ENCODE measurements around the gene KCNIP4. TPM values are rescaled to one million over a fixed set of nuclear protein-coding genes. Genes with fewer than 3 reads are reported as not detected.

The KCNIP4 gene
- total and polyA plus RNA-seq, 12 donors: 0.44 to 4.1 (median 1.6) TPM

- H3K9me3 ChIP-seq (replicated peaks in 1 of 3): no peaks in the 10 kb centered on the region
- no peak for DNase-seq
- intact Hi-C loops (cut with DNase I): no loop called here
- H3K4me3 ChIP-seq: no peak overlapping the region
- H3K27me3 ChIP-seq: no peaks in the 10 kb centered on the region
- no peaks in the 10 kb centered on the region for H3K36me3 ChIP-seq (replicated peaks in 1 of 2)
- H3K27ac ChIP-seq: no peak overlapping the region
- TF ChIP-seq, protein P1, sequence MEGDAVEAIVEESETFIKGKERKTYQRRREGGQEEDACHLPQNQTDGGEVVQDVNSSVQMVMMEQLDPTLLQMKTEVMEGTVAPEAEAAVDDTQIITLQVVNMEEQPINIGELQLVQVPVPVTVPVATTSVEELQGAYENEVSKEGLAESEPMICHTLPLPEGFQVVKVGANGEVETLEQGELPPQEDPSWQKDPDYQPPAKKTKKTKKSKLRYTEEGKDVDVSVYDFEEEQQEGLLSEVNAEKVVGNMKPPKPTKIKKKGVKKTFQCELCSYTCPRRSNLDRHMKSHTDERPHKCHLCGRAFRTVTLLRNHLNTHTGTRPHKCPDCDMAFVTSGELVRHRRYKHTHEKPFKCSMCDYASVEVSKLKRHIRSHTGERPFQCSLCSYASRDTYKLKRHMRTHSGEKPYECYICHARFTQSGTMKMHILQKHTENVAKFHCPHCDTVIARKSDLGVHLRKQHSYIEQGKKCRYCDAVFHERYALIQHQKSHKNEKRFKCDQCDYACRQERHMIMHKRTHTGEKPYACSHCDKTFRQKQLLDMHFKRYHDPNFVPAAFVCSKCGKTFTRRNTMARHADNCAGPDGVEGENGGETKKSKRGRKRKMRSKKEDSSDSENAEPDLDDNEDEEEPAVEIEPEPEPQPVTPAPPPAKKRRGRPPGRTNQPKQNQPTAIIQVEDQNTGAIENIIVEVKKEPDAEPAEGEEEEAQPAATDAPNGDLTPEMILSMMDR (IDR thresholded peaks at IDR 0.05): no peak
- no peak for TF ChIP-seq POLR2A (IDR thresholded peaks at IDR 0.05)
- WGBS, 4 donors: 63 to 79% (median 72%) methylated on average over 6 of the region's 6 CpGs
- H3K4me1 ChIP-seq (replicated peaks in 1 of 2): no peaks in the 10 kb centered on the region
Measured at GRCh38 chr4:21191317-21191716, 757.3 kb downstream of the KCNIP4 start.

DNA sequence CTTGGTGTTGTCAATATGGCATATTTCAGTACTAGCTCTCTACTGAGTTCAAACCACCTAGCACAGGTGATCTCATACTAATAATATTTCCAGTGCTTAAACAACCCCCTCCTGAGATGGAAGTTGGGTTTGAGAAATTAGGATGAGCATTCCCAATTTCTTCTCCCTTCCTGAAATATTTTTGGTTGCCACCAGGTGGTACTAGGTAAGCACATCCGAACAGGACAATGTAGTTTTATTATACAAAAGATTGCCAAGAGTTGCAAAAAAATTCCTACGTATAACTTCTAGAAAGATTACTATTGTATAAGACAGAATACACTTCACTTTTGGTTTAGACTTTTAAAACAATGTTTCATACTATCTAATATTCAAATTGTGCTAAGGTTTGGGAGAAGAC, 763.8 kb downstream of the KCNIP4 start:
- intact Hi-C loops (cut with DNase I): loop anchor here in 1 of 2 donors (10.0 kb wide), 1 partner anchor 280 kb away; no protein-coding TSS in a partner anchor

GRCh38 chr4:21181716-21182115, 766.9 kb downstream of the KCNIP4 start:
- Histone ChIP-seq H3K36me3 (replicated peaks in 1 of 2) (no peaks in the 10 kb centered on the region), H3K4me1 (replicated peaks in 1 of 2) (no peaks in the 10 kb centered on the region), H3K9me3 (replicated peaks in 1 of 3) (no peaks in the 10 kb centered on the region), H3K4me3 (no peak overlapping the region), H3K27ac (no peak overlapping the region), H3K27me3 (no peaks in the 10 kb centered on the region)
- TF ChIP-seq POLR2A (IDR thresholded peaks at IDR 0.05): no peak
- TF ChIP-seq, protein P1 (IDR thresholded peaks at IDR 0.05): no peak
- intact Hi-C loops (cut with DNase I): loop anchor here in 1 of 2 donors (10.0 kb wide), 1 partner anchor 283 kb away; no protein-coding TSS in a partner anchor
- no peak for DNase-seq

More for the DNA sequence above, 763.8 kb downstream of the KCNIP4 start:
- no peak for DNase-seq
- WGBS, 4 donors: 49 to 62% (median 58%) methylated on average over 2 of the region's 2 CpGs
- H3K4me1 ChIP-seq (replicated peaks in 1 of 2): no peaks in the 10 kb centered on the region
- H3K36me3 ChIP-seq (replicated peaks in 1 of 2): no peaks in the 10 kb centered on the region
- H3K9me3 ChIP-seq (replicated peaks in 1 of 3): no peaks in the 10 kb centered on the region
- no peak overlapping the region for H3K27ac ChIP-seq
- H3K27me3 ChIP-seq: no peaks in the 10 kb centered on the region
- H3K4me3 ChIP-seq: no peak overlapping the region
- no peak for TF ChIP-seq POLR2A (IDR thresholded peaks at IDR 0.05)
- TF ChIP-seq, protein P1 (IDR thresholded peaks at IDR 0.05): peak in 5 of 6 experiments; percentile 15 to 43 (median 38)

- H3K36me3 ChIP-seq (replicated peaks in 1 of 2): no peaks in the 10 kb centered on the region
- H3K4me3 ChIP-seq: no peak overlapping the region
- no peak for DNase-seq
- intact Hi-C loops (cut with DNase I): no loop called here
- H3K27ac ChIP-seq: no peak overlapping the region
- TF ChIP-seq, protein P1 (IDR thresholded peaks at IDR 0.05): no peak
- TF ChIP-seq POLR2A (IDR thresholded peaks at IDR 0.05): no peak
- H3K4me1 ChIP-seq (replicated peaks in 1 of 2): no peaks in the 10 kb centered on the region
- no peaks in the 10 kb centered on the region for H3K27me3 ChIP-seq
- no peaks in the 10 kb centered on the region for H3K9me3 ChIP-seq (replicated peaks in 1 of 3)
Measured at GRCh38 chr4:21177871-21178270, 770.7 kb downstream of the KCNIP4 start.
